Mesenteric fat pad (tissue), 1 donor: ENCODE data around the gene MALRD1. TPM values are rescaled to one million over a fixed set of nuclear protein-coding genes. Genes with fewer than 3 reads are reported as not detected.

Experiments
- DNase-seq: peaks from one replicate; pipeline ENCODE4 v3.0.0-alpha.2; 2020; ENCODE audit warnings: low spot score
- total RNA-seq: library from RNA; stranded (reverse); fragmentation: NEBNext Ultra II Directional; extraction: Animal tissue kit (Norgen Biotek cat#: 25700); gene quantifications from one replicate; pipeline ENCODE4 v1.2.1, GENCODE V29; 2021
- donor health status: DM: yes; HTN: yes; CAD: no.

The MALRD1 gene
- total RNA-seq, 1 donor from 2014 or later: 1.1 TPM

GRCh38 chr10:19570991-19571390 lies 522.4 kb downstream of the MALRD1 start:
- no peak for DNase-seq

DNA sequence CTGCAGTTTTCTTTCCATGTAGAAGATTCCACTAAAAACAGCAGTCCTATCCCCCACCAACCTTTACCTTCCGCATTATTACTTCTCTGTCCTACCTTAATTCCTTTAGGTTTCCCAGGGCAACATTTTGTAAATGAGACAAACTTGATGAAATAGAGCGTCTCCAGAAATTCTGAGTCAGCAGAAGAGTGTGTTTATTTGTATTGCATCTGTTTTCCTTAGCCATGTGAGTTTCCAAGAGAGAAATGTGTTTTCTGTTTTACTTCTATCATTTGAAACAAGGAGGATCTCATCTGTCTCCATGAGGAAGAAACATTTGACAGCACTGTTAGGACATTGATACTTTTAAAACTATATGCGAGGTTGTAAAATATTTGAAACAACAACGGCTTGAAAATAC lies 523.5 kb downstream of the MALRD1 start:
- DNase-seq: no peak

GRCh38 chr10:19576576-19576975 lies 528.0 kb downstream of the MALRD1 start:
- DNase-seq: no peak

DNA sequence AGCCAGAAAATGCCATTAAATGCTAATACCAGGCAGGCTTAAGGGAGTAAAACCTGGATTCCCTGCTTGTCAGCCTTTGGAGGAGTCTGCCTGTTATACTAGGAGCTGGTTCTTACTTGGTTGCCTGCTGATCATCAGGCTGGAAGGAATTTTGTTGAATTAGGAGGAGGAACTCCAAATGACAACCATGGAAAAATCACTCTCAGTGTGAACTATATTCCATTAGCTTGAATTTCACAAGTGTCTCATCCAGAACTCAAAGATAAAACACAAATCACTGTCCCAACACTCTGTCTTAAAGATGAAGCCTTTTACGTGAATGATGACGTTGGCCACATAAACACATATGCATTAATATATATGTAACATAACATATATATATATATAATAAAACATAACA lies 528.8 kb downstream of the MALRD1 start:
- no peak for DNase-seq

DNA sequence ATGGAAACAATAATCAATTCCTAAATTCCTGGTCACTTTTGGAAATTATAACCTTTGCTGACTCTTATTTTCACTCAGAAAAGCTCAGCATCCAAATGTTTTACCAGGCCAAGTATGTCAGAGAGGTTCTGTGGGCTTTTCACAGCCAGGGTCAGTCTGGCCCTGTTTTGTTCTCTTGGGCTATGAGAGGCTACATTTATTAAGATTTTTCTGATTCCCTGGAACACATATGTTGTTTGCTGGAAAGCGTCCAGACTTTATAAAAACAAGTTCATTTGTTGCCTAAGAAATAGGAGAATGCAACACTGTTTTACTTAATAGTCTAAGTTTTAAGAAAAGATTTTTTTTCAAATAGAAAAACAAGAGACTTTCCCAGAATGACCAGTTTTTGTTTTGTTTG lies 529.2 kb downstream of the MALRD1 start:
- DNase-seq: no peak

- no peak for DNase-seq
These were observed 530.0 kb downstream of the MALRD1 start for GRCh38 chr10:19578571-19578970.

DNA sequence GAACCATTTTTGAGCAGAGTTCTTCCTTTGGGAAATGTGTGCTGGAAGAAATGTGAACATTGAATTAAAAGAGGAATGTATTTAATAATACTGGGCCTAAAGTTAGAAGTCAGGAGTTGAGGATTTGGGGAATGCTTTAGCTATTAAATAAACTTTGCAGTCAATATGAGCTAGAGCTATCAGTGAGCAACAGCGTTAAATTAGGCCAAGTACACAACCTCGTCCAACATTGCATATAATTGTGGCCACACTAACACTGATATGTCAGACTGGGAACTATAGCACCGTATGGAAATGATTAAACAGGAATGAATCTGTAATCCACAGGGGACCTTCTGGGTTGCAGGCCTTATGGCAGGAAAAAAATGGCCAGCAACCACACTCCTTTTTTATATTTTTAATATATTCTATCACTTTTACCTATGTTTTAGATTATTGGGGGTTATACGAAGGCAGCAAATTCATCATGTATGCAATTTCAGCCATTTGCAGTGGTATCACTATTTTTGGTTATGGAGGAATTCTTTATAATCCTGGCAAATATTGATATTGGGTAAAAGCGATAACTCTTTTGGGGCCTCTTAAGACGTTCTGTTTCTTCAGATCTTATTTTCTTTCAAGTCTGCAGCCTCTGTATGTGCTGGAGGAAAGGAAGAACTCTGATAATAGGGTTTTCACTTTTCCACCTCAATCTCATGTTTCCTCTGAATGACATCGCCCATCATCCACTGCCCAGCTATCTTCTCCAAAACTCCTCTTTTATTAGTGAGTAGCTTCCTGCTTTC lies 531.4 kb downstream of the MALRD1 start:
- no peak for DNase-seq

DNA sequence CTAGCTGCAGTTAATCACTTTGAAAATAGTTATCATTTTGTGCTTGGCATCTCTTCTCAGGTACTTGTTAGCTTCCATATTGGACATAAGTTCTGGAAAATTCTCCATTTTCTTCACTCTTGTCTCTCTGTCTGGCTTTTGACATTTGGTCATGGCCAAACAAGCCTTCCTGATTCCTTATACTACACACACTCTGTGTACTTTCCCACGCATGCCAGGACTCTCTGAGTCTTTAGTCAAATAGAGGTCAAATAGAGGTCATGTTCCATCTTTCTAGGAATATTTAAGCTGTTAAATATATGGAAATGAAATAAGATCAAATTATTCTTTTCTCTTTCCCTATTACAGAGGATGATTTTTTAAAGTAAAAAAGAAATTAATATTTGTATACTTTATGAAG lies 532.1 kb downstream of the MALRD1 start:
- DNase-seq: no peak

GRCh38 chr10:19588608-19589007 lies 540.0 kb downstream of the MALRD1 start:
- no peak for DNase-seq

DNA sequence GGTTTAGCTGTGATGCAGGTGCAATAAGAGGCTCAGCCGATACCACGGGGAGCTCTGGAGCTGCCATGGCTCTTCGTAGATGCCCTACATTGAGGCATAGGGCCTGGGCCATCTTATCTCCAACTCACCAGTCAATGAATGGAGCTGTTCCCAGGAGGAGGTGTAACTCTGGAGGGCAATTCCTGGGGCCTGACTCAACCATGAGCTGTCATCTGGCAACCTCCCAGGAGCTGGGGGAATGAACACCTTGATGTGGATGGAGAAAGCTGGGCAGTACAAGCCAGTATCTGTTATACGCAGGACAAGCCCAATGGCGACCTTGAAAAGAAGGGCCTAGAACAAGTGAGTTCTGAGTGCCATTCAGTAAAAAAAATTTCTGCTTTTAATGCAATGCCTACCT lies 543.7 kb downstream of the MALRD1 start:
- no peak for DNase-seq

GRCh38 chr10:19595212-19595845 lies 546.7 kb downstream of the MALRD1 start:
- DNase-seq: no peak

- DNase-seq: no peak
These were observed 557.2 kb downstream of the MALRD1 start for GRCh38 chr10:19605806-19606205.

DNA sequence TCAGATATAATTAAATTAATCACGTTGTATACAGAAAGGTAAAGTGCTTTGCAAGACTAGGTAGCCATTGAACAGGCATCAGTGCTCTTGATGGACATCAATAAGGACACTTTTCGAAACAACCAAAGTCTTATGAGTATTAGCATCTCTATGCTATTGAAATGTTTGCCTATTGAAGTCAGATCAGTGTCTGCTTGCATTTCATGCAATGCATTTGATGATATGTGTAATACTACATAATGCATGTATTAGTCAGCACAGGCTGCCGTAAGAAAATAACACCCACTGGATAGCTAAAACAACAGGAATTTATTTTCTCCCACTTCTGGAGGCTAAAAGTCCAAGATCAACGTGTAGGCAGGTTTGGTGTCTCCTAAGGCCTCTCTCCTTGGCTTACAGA lies 558.4 kb downstream of the MALRD1 start:
- DNase-seq: no peak

DNA sequence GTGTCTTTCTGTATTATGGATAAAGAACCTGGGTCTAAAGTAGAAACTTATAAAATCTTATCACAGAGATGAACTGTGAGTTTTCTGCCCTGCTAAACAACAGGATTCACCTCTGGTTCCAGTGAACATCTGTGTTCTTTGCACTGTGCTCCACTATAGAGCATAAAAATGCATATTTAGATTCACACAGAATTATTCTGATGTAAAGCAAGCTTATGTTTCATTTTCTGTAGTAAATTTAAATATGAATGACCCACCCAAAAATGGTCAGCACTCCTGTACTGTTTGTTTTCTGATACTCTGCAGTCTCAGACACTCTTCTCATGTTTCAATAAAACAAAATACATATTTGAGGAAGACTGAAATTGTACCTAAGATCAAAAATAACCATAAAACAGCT lies 563.2 kb downstream of the MALRD1 start:
- no peak for DNase-seq

GRCh38 chr10:19616966-19617365 lies 568.4 kb downstream of the MALRD1 start:
- no peak for DNase-seq

GRCh38 chr10:19620811-19621210 lies 572.2 kb downstream of the MALRD1 start:
- DNase-seq: no peak

DNA sequence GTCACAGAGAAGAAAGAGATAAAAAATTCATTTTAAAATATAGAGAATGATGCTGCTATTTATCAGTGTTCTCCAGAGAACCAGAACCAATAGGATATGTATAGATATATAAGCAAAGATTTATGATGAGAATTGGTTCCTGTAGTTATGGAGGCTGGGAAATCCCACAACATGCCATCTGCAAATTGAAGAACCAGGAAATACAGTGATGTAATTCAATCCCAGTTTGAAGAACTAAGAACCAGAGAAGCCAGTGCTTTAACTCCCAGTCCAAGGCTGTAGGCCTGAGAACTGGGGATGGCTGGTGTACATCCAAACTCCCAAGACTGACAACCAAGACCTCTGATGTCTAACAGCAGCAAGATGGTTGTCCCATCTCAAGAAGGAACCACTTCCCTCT lies 574.7 kb downstream of the MALRD1 start:
- no peak for DNase-seq

DNA sequence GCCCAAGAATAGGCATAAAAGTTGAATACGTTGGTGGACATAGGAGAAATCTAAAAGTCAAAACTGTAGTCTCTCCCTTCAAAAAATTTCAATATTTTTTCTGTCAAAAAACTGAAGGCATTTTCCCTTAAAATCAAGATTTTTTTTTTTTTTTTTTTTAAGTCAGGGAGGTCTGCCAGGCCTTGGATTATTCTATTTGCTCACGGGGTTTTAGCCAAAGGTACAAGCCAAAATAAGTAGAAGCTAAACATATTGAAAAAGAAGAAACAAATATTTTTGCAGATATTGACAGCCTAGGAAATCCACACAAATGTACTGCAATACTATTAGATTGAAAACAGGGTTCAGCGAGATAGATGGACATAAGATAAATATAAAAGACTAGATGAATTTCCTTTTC lies 577.6 kb downstream of the MALRD1 start:
- no peak for DNase-seq

GRCh38 chr10:19628767-19629560 lies 580.4 kb downstream of the MALRD1 start:
- no peak for DNase-seq

- DNase-seq: no peak
These were observed 581.0 kb downstream of the MALRD1 start for GRCh38 chr10:19629567-19629966.

GRCh38 chr10:19634163-19634562 lies 585.6 kb downstream of the MALRD1 start:
- no peak for DNase-seq

DNA sequence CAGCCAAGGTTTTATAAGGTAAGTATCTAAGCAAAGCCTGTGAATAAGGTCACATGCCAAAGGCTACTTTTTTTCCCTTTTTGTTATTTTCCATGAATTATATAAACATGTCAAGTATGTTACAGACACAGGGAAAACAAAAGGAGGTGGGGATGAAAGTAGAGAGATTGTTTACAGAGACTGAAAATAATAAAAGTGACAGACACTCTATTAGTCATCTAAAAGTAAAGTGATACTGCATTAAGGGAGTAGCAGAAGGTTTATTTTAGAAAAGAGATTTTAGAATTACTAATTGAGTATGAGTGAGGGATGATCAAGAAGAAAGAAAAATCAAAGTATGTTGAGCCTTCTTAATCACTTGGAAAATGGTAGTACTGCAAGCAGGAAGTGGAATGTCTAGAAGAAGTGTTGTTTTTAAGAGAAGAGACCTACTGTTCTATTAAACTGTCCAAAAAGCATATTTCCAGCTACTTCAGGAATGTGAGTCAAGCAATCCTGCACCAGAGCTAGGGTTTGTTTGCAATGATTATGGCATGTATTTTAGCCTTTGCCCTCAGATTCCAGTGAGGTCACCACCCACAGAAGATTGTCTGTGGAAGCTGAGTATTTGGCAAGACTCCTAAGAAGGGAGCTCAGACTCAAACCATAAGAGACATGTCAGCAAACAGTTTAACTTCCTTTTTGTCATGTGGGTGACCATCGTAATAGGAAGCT lies 589.7 kb downstream of the MALRD1 start:
- DNase-seq: no peak
